HCT116 (cell line): ENCODE results near the gene SLC9A9. TPM values are rescaled to one million over a fixed set of nuclear protein-coding genes. Genes with fewer than 3 reads are reported as not detected.

Experiments used
- ATAC-seq: fragments of 200-7000 bp; cut with Tn5 transposase; 2 replicates; pipeline ENCODE4 v1.9.1; 2020; ENCODE audit warnings: mild to moderate bottlenecking, moderate library complexity
- BruUV-seq: library from RNA; stranded (reverse); fragments of 400-500 nt; replicated peaks from 2 replicates; lab custom pipeline; 2021; lab: Mats Ljungman, UMichigan
- CTCF ChIA-PET: fragments of 300-600 bp; sonication (Branson Sonifier 250); formaldehyde crosslinking; loops from one replicate; lab custom pipeline; 2021; ENCODE audit warnings: antibody characterized with exemption; lab: Charles Lee
- POLR2A ChIA-PET: fragments of 300-600, 350-600 bp; sonication (Branson Sonifier 250); formaldehyde crosslinking; loops from one replicate; lab custom pipeline; 2021; ENCODE audit warnings: antibody characterized with exemption; lab: Charles Lee
- RAD21 ChIA-PET, 2 experiments: fragments of 300-600 bp; sonication (Branson Sonifier 250); formaldehyde crosslinking; loops; one replicate each; lab custom pipeline; 2023; ENCODE audit warnings: low total read pairs in 2 of 2; ENCODE audit not compliant: uncharacterized antibody in 2 of 2, unreplicated experiment in 2 of 2, low non-redundant PET in 1 of 2; lab: Charles Lee
- DNase-seq: peaks from one replicate; pipeline ENCODE4 v3.0.0-alpha.2; 2010; ENCODE audit warnings: low read depth, low spot score
- H2AFZ ChIP-seq: fragments of 200-600 bp; shearing (Covaris generic), sonication (generic); 2 replicates; pipeline ENCODE4 v1.6.1; 2017; ENCODE audit warnings: low read depth, mixed run types, mixed read lengths, antibody characterized with exemption, low read length; ENCODE audit not compliant: poor library complexity, severe bottlenecking
- H3K27ac ChIP-seq: 2 replicates; pipeline ENCODE4 v1.5.1; 2012; ENCODE audit warnings: low read depth, low read length
- H3K27me3 ChIP-seq: fragments of 200-600 bp; sonication (generic); 2 replicates; pipeline ENCODE4 v1.6.1; 2016; ENCODE audit warnings: mixed run types, low read length, mixed read lengths; ENCODE audit not compliant: insufficient read depth
- H3K36me3 ChIP-seq, 2 experiments: fragments of 200-500 bp in 1 of 2; fragments of 200-600 bp in 1 of 2; sonication (Bioruptor generic) in 1 of 2; sonication (generic) in 1 of 2; 2 replicates each; pipeline versions ENCODE4 v1.5.1 to v1.6.1; 2014 to 2016; ENCODE audit warnings: low read length in 2 of 2, inconsistent platforms in 1 of 2, mixed read lengths in 1 of 2, mixed run types in 1 of 2; ENCODE audit not compliant: insufficient read depth in 2 of 2, control insufficient read depth in 1 of 2
- H3K4me1 ChIP-seq, 2 experiments: fragments of 200-600 bp in 1 of 2; sonication (generic) in 1 of 2; 2 replicates each; pipeline versions ENCODE4 v1.5.1 to v1.6.1; 2012 to 2017; ENCODE audit warnings: low read length in 2 of 2, inconsistent platforms in 1 of 2, mild to moderate bottlenecking in 1 of 2, mixed read lengths in 1 of 2, mixed run types in 1 of 2, moderate library complexity in 1 of 2; ENCODE audit not compliant: insufficient read depth in 2 of 2, control insufficient read depth in 1 of 2
- H3K4me2 ChIP-seq: fragments of 200-600 bp; sonication (generic); 2 replicates; pipeline ENCODE4 v1.6.1; 2017; ENCODE audit warnings: mixed run types, low read length, mixed read lengths
- H3K4me3 ChIP-seq, 2 experiments: fragments of 200-600 bp in 1 of 2; sonication (generic) in 1 of 2; replicated peaks in 1 of 2; 2 replicates each; pipeline ENCODE4 v1.5.1; 2011 to 2016; ENCODE audit warnings: low read length in 2 of 2, control low read depth in 1 of 2, low read depth in 1 of 2, mild to moderate bottlenecking in 1 of 2, mixed read lengths in 1 of 2, mixed run types in 1 of 2
- H3K79me2 ChIP-seq: fragments of 200-600 bp; sonication (generic); 2 replicates; pipeline ENCODE4 v1.6.1; 2017; ENCODE audit warnings: mild to moderate bottlenecking, mixed run types, low read length, moderate library complexity, mixed read lengths; ENCODE audit not compliant: insufficient read depth
- H3K9ac ChIP-seq: fragments of 200-600 bp; sonication (generic); 2 replicates; pipeline ENCODE4 v1.6.1; 2016; ENCODE audit warnings: low read length, mixed read lengths
- H3K9me2 ChIP-seq: fragments of 200-600 bp; sonication (generic), shearing (Covaris generic); 2 replicates; pipeline ENCODE4 v1.6.1; 2017; ENCODE audit warnings: mixed run types, mild to moderate bottlenecking, moderate library complexity; ENCODE audit not compliant: insufficient read depth
- H3K9me3 ChIP-seq, 2 experiments: fragments of 200-500 bp in 1 of 2; fragments of 200-600 bp in 1 of 2; sonication (Bioruptor generic) in 1 of 2; sonication (generic) in 1 of 2; 2 replicates each; pipeline ENCODE4 v1.6.1; 2014 to 2017; ENCODE audit warnings: low read length in 2 of 2, mixed read lengths in 2 of 2, inconsistent platforms in 1 of 2, low read depth in 1 of 2, mild to moderate bottlenecking in 1 of 2, mixed run types in 1 of 2, moderate library complexity in 1 of 2; ENCODE audit not compliant: control insufficient read depth in 1 of 2, insufficient read depth in 1 of 2
- H4K20me1 ChIP-seq: fragments of 200-600 bp; sonication (generic), shearing (Covaris generic); 2 replicates; pipeline ENCODE4 v1.6.1; 2017; ENCODE audit warnings: mixed run types, mild to moderate bottlenecking, moderate library complexity; ENCODE audit not compliant: insufficient read depth
- ATF3 ChIP-seq: IDR thresholded peaks from 2 replicates; pipeline ENCODE4 v1.6.1; 2012
- CBX3 ChIP-seq: IDR thresholded peaks from 2 replicates; pipeline ENCODE4 v1.6.1; 2012; ENCODE audit warnings: low read depth
- CEBPB ChIP-seq: IDR thresholded peaks from 2 replicates; pipeline ENCODE4 v1.6.1; 2012; ENCODE audit warnings: low read depth
- CTCF ChIP-seq, 3 experiments: fragments of 200-600 bp in 1 of 3; sonication (generic) in 1 of 3; IDR thresholded peaks in 2 of 3; conservative IDR thresholded peaks in 1 of 3; 2 replicates each; pipeline ENCODE4 v1.5.1; 2012 to 2017; ENCODE audit warnings: low read depth in 2 of 3, low read length in 2 of 3, antibody characterized with exemption in 1 of 3, borderline replicate concordance in 1 of 3, control low read depth in 1 of 3, mild to moderate bottlenecking in 1 of 3, mixed read lengths in 1 of 3, mixed run types in 1 of 3, moderate library complexity in 1 of 3; ENCODE audit not compliant: insufficient read depth in 1 of 3
- EGR1 ChIP-seq: IDR thresholded peaks from 2 replicates; pipeline ENCODE4 v1.6.1; 2012; ENCODE audit warnings: low read depth
- ELF1 ChIP-seq: IDR thresholded peaks from 2 replicates; pipeline ENCODE4 v1.6.1; 2012; ENCODE audit warnings: low read depth, borderline replicate concordance
- EZH2 ChIP-seq: fragments of 200-600 bp; sonication (generic); IDR thresholded peaks from 2 replicates; pipeline ENCODE4 v1.6.1; 2017; ENCODE audit warnings: antibody characterized with exemption, mixed run types
- FOSL1 ChIP-seq: IDR thresholded peaks from 2 replicates; pipeline ENCODE4 v1.6.1; 2012; ENCODE audit warnings: low read depth
- MAX ChIP-seq: IDR thresholded peaks from 2 replicates; pipeline ENCODE4 v1.6.1; 2012
- POLR2A ChIP-seq: IDR thresholded peaks from 2 replicates; pipeline ENCODE4 v1.7.0; 2011; ENCODE audit warnings: borderline replicate concordance; ENCODE audit not compliant: insufficient read depth, insufficient read length; ENCODE audit errors: extremely low read depth
- POLR2AphosphoS5 ChIP-seq: IDR thresholded peaks from 2 replicates; pipeline ENCODE4 v1.6.1; 2011; ENCODE audit warnings: mild to moderate bottlenecking, low read depth, low read length, moderate library complexity
- RAD21 ChIP-seq: IDR thresholded peaks from 2 replicates; pipeline ENCODE4 v1.6.1; 2012; ENCODE audit warnings: low read depth, mild to moderate bottlenecking
- REST ChIP-seq: IDR thresholded peaks from 2 replicates; pipeline ENCODE4 v1.6.1; 2012; ENCODE audit warnings: low read depth
- SIN3A ChIP-seq: IDR thresholded peaks from 2 replicates; pipeline ENCODE4 v1.6.1; 2012; ENCODE audit warnings: low read depth
- SP1 ChIP-seq: IDR thresholded peaks from 2 replicates; pipeline ENCODE4 v1.6.1; 2012; ENCODE audit warnings: low read depth
- TCF7L2 ChIP-seq: IDR thresholded peaks from 2 replicates; pipeline ENCODE4 v1.7.0; 2011; ENCODE audit warnings: borderline replicate concordance, inconsistent platforms; ENCODE audit not compliant: insufficient read depth, insufficient read length; ENCODE audit errors: extremely low read depth
- YY1 ChIP-seq: IDR thresholded peaks from 2 replicates; pipeline ENCODE4 v1.6.1; 2011; ENCODE audit warnings: low read length, low read depth, moderate library complexity, mild to moderate bottlenecking; ENCODE audit not compliant: insufficient replicate concordance; ENCODE audit errors: extremely low read depth
- ZBTB33 ChIP-seq: IDR thresholded peaks from 2 replicates; pipeline ENCODE4 v1.6.1; 2011; ENCODE audit warnings: mild to moderate bottlenecking, low read length, moderate library complexity; ENCODE audit not compliant: insufficient replicate concordance; ENCODE audit errors: extremely low read depth
- ZFX ChIP-seq: fragments of 450-650 bp; IDR thresholded peaks from 2 replicates; pipeline ENCODE4 v1.6.1; 2017
- intact Hi-C: fragments of 100-400 bp; cut with micrococcal nuclease; formaldehyde crosslinking; loops from 2 replicates; pipeline ENCODE4 v1.10.0; 2022
- total RNA-seq: library from RNA; stranded (reverse); gene quantifications from one replicate; pipeline ENCODE4 v1.2.1, GENCODE V29; 2021; ENCODE audit not compliant: unreplicated experiment

The SLC9A9 gene
- total RNA-seq, 1 experiment from 2014 or later: 0.20 TPM

- peaks cover 17% of the 10 kb centered on the region for H3K27me3 ChIP-seq
- no peak overlapping the region for H3K4me3 ChIP-seq
- no peak overlapping the region for H2AFZ ChIP-seq
- no peaks in the 10 kb centered on the region for H3K36me3 ChIP-seq
- ChIA-PET CTCF (no interaction called here), RAD21 (no interaction called here), POLR2A (no interaction called here)
- intact Hi-C loops: no loop called here
- ATAC-seq: no peak
- H3K27ac ChIP-seq: no peak overlapping the region
- no peaks in the 10 kb centered on the region for H4K20me1 ChIP-seq
- no peak overlapping the region for H3K4me2 ChIP-seq
- BruUV-seq: no TSS peak
- H3K9ac ChIP-seq: no peak overlapping the region
- TF ChIP-seq REST: no peak
- TF ChIP-seq POLR2AphosphoS5: no peak
- no peak for TF ChIP-seq CBX3
- TF ChIP-seq ZBTB33: no peak
- TF ChIP-seq CTCF (IDR thresholded peaks at IDR 0.05 in 2 of 3, conservative IDR thresholded peaks at IDR 0.05 in 1 of 3; ENCODE audit: borderline replicate concordance in 1 of 3, insufficient read depth in 1 of 3, low read depth in 2 of 3, low read length in 2 of 3): no peak
- TF ChIP-seq YY1: no peak
- TF ChIP-seq POLR2A: no peak
- TF ChIP-seq RAD21: no peak
- TF ChIP-seq ELF1: no peak
- TF ChIP-seq ZFX: no peak
- no peak for TF ChIP-seq MAX
- no peak for TF ChIP-seq SP1
- no peak for TF ChIP-seq TCF7L2
- no peak for TF ChIP-seq ATF3
- no peak for TF ChIP-seq EZH2
- no peak for TF ChIP-seq EGR1
- no peak for TF ChIP-seq FOSL1
- no peak for TF ChIP-seq SIN3A
- TF ChIP-seq CEBPB: no peak
- no peak for DNase-seq
- H3K9me3 ChIP-seq: no peaks in the 10 kb centered on the region
- no peaks in the 10 kb centered on the region for H3K9me2 ChIP-seq
- no peaks in the 10 kb centered on the region for H3K4me1 ChIP-seq
- no peaks in the 10 kb centered on the region for H3K79me2 ChIP-seq
Observed at GRCh38 chr3:143608966-143609365, 239.3 kb downstream of the SLC9A9 start.
